HG02678 (cell line): ENCODE measurements around the gene FOXP1.

Experiments
- ATAC-seq: cut with Tn5 transposase; IDR thresholded peaks from one replicate; pipeline ENCODE4 v1.9.1; 2021; ENCODE audit warnings: mild to moderate bottlenecking, moderate library complexity; ENCODE audit not compliant: unreplicated experiment

FOXP1 gene

GRCh38 chr3:71166339-71167240 lies 416.9 kb downstream of the FOXP1 start:
- ATAC-seq: no peak

GRCh38 chr3:71164881-71165280 lies 418.6 kb downstream of the FOXP1 start:
- no peak for ATAC-seq

GRCh38 chr3:71163198-71163918 lies 420.2 kb downstream of the FOXP1 start:
- ATAC-seq: no peak

GRCh38 chr3:71162221-71162620 lies 421.3 kb downstream of the FOXP1 start:
- no peak for ATAC-seq

- no peak for ATAC-seq
Observed at GRCh38 chr3:71160785-71161546, 422.6 kb downstream of the FOXP1 start.

GRCh38 chr3:71156062-71156665 lies 427.4 kb downstream of the FOXP1 start:
- no peak for ATAC-seq

GRCh38 chr3:71154846-71155245 lies 428.7 kb downstream of the FOXP1 start:
- ATAC-seq: no peak

- ATAC-seq: no peak
Observed at GRCh38 chr3:71153713-71154112, 429.8 kb downstream of the FOXP1 start.

GRCh38 chr3:71152892-71153265 lies 430.6 kb downstream of the FOXP1 start:
- no peak for ATAC-seq

- ATAC-seq: no peak
Observed at GRCh38 chr3:71152039-71152891, 431.3 kb downstream of the FOXP1 start.

GRCh38 chr3:71149959-71150954 lies 433.3 kb downstream of the FOXP1 start:
- peak; percentile 72 for ATAC-seq

GRCh38 chr3:71148455-71149060 lies 435.0 kb downstream of the FOXP1 start:
- ATAC-seq: no peak

GRCh38 chr3:71146673-71147072 lies 436.9 kb downstream of the FOXP1 start:
- no peak for ATAC-seq

GRCh38 chr3:71145954-71146353 lies 437.6 kb downstream of the FOXP1 start:
- no peak for ATAC-seq

GRCh38 chr3:71144525-71145253 lies 438.8 kb downstream of the FOXP1 start:
- ATAC-seq: no peak

GRCh38 chr3:71143493-71143892 lies 440.0 kb downstream of the FOXP1 start:
- ATAC-seq: no peak

GRCh38 chr3:71142441-71143161 lies 440.9 kb downstream of the FOXP1 start:
- ATAC-seq: no peak
